HCT116 (cell line): ENCODE results near the gene CCDC39.

ENCODE experiments used
- CTCF ChIP-seq, 3 experiments: fragments of 200-600 bp in 1 of 3; sonication (generic) in 1 of 3; IDR thresholded peaks in 2 of 3; conservative IDR thresholded peaks in 1 of 3; 2 replicates each; pipeline ENCODE4 v1.5.1; 2012 to 2017; ENCODE audit warnings: low read depth in 2 of 3, low read length in 2 of 3, antibody characterized with exemption in 1 of 3, borderline replicate concordance in 1 of 3, control low read depth in 1 of 3, mild to moderate bottlenecking in 1 of 3, mixed read lengths in 1 of 3, mixed run types in 1 of 3, moderate library complexity in 1 of 3; ENCODE audit not compliant: insufficient read depth in 1 of 3
- EZH2 ChIP-seq: fragments of 200-600 bp; sonication (generic); IDR thresholded peaks from 2 replicates; pipeline ENCODE4 v1.6.1; 2017; ENCODE audit warnings: antibody characterized with exemption, mixed run types
- POLR2A ChIP-seq: IDR thresholded peaks from 2 replicates; pipeline ENCODE4 v1.7.0; 2011; ENCODE audit warnings: borderline replicate concordance; ENCODE audit not compliant: insufficient read depth, insufficient read length; ENCODE audit errors: extremely low read depth
- POLR2AphosphoS5 ChIP-seq: IDR thresholded peaks from 2 replicates; pipeline ENCODE4 v1.6.1; 2011; ENCODE audit warnings: mild to moderate bottlenecking, low read depth, low read length, moderate library complexity

- TF ChIP-seq POLR2A: no peak
- no peak for TF ChIP-seq POLR2AphosphoS5
- peak in 2 of 3 experiments; percentile 30 to 52; a peak in 3 of 6 replicates for TF ChIP-seq CTCF (IDR thresholded peaks at IDR 0.05 in 2 of 3, conservative IDR thresholded peaks at IDR 0.05 in 1 of 3; ENCODE audit: borderline replicate concordance in 1 of 3, insufficient read depth in 1 of 3, low read depth in 2 of 3, low read length in 2 of 3)
- TF ChIP-seq EZH2: no peak
These were observed 33.0 kb downstream of the CCDC39 start for GRCh38 chr3:180646187-180646790.
